HCT116 (cell line): Measurements from ENCODE around the gene SET. TPM values are rescaled to one million over a fixed set of nuclear protein-coding genes. Genes with fewer than 3 reads are reported as not detected.

Experiments
- ATAC-seq: fragments of 200-7000 bp; cut with Tn5 transposase; 2 replicates; pipeline ENCODE4 v1.9.1; 2020; ENCODE audit warnings: mild to moderate bottlenecking, moderate library complexity
- BruUV-seq: library from RNA; stranded (reverse); fragments of 400-500 nt; replicated peaks from 2 replicates; lab custom pipeline; 2021; lab: Mats Ljungman, UMichigan
- CTCF ChIA-PET: fragments of 300-600 bp; sonication (Branson Sonifier 250); formaldehyde crosslinking; loops from one replicate; lab custom pipeline; 2021; ENCODE audit warnings: antibody characterized with exemption; lab: Charles Lee
- POLR2A ChIA-PET: fragments of 300-600, 350-600 bp; sonication (Branson Sonifier 250); formaldehyde crosslinking; loops from one replicate; lab custom pipeline; 2021; ENCODE audit warnings: antibody characterized with exemption; lab: Charles Lee
- RAD21 ChIA-PET, 2 experiments: fragments of 300-600 bp; sonication (Branson Sonifier 250); formaldehyde crosslinking; loops; one replicate each; lab custom pipeline; 2023; ENCODE audit warnings: low total read pairs in 2 of 2; ENCODE audit not compliant: uncharacterized antibody in 2 of 2, unreplicated experiment in 2 of 2, low non-redundant PET in 1 of 2; lab: Charles Lee
- DNase-seq: peaks from one replicate; pipeline ENCODE4 v3.0.0-alpha.2; 2010; ENCODE audit warnings: low read depth, low spot score
- H2AFZ ChIP-seq: fragments of 200-600 bp; shearing (Covaris generic), sonication (generic); 2 replicates; pipeline ENCODE4 v1.6.1; 2017; ENCODE audit warnings: low read depth, mixed run types, mixed read lengths, antibody characterized with exemption, low read length; ENCODE audit not compliant: poor library complexity, severe bottlenecking
- H3K27ac ChIP-seq: 2 replicates; pipeline ENCODE4 v1.5.1; 2012; ENCODE audit warnings: low read depth, low read length
- H3K27me3 ChIP-seq: fragments of 200-600 bp; sonication (generic); 2 replicates; pipeline ENCODE4 v1.6.1; 2016; ENCODE audit warnings: mixed run types, low read length, mixed read lengths; ENCODE audit not compliant: insufficient read depth
- H3K36me3 ChIP-seq, 2 experiments: fragments of 200-500 bp in 1 of 2; fragments of 200-600 bp in 1 of 2; sonication (Bioruptor generic) in 1 of 2; sonication (generic) in 1 of 2; 2 replicates each; pipeline versions ENCODE4 v1.5.1 to v1.6.1; 2014 to 2016; ENCODE audit warnings: low read length in 2 of 2, inconsistent platforms in 1 of 2, mixed read lengths in 1 of 2, mixed run types in 1 of 2; ENCODE audit not compliant: insufficient read depth in 2 of 2, control insufficient read depth in 1 of 2
- H3K4me1 ChIP-seq, 2 experiments: fragments of 200-600 bp in 1 of 2; sonication (generic) in 1 of 2; 2 replicates each; pipeline versions ENCODE4 v1.5.1 to v1.6.1; 2012 to 2017; ENCODE audit warnings: low read length in 2 of 2, inconsistent platforms in 1 of 2, mild to moderate bottlenecking in 1 of 2, mixed read lengths in 1 of 2, mixed run types in 1 of 2, moderate library complexity in 1 of 2; ENCODE audit not compliant: insufficient read depth in 2 of 2, control insufficient read depth in 1 of 2
- H3K4me2 ChIP-seq: fragments of 200-600 bp; sonication (generic); 2 replicates; pipeline ENCODE4 v1.6.1; 2017; ENCODE audit warnings: mixed run types, low read length, mixed read lengths
- H3K4me3 ChIP-seq, 2 experiments: fragments of 200-600 bp in 1 of 2; sonication (generic) in 1 of 2; replicated peaks in 1 of 2; 2 replicates each; pipeline ENCODE4 v1.5.1; 2011 to 2016; ENCODE audit warnings: low read length in 2 of 2, control low read depth in 1 of 2, low read depth in 1 of 2, mild to moderate bottlenecking in 1 of 2, mixed read lengths in 1 of 2, mixed run types in 1 of 2
- H3K79me2 ChIP-seq: fragments of 200-600 bp; sonication (generic); 2 replicates; pipeline ENCODE4 v1.6.1; 2017; ENCODE audit warnings: mild to moderate bottlenecking, mixed run types, low read length, moderate library complexity, mixed read lengths; ENCODE audit not compliant: insufficient read depth
- H3K9ac ChIP-seq: fragments of 200-600 bp; sonication (generic); 2 replicates; pipeline ENCODE4 v1.6.1; 2016; ENCODE audit warnings: low read length, mixed read lengths
- H3K9me2 ChIP-seq: fragments of 200-600 bp; sonication (generic), shearing (Covaris generic); 2 replicates; pipeline ENCODE4 v1.6.1; 2017; ENCODE audit warnings: mixed run types, mild to moderate bottlenecking, moderate library complexity; ENCODE audit not compliant: insufficient read depth
- H3K9me3 ChIP-seq, 2 experiments: fragments of 200-500 bp in 1 of 2; fragments of 200-600 bp in 1 of 2; sonication (Bioruptor generic) in 1 of 2; sonication (generic) in 1 of 2; 2 replicates each; pipeline ENCODE4 v1.6.1; 2014 to 2017; ENCODE audit warnings: low read length in 2 of 2, mixed read lengths in 2 of 2, inconsistent platforms in 1 of 2, low read depth in 1 of 2, mild to moderate bottlenecking in 1 of 2, mixed run types in 1 of 2, moderate library complexity in 1 of 2; ENCODE audit not compliant: control insufficient read depth in 1 of 2, insufficient read depth in 1 of 2
- H4K20me1 ChIP-seq: fragments of 200-600 bp; sonication (generic), shearing (Covaris generic); 2 replicates; pipeline ENCODE4 v1.6.1; 2017; ENCODE audit warnings: mixed run types, mild to moderate bottlenecking, moderate library complexity; ENCODE audit not compliant: insufficient read depth
- ATF3 ChIP-seq: IDR thresholded peaks from 2 replicates; pipeline ENCODE4 v1.6.1; 2012
- CTCF ChIP-seq, 3 experiments: fragments of 200-600 bp in 1 of 3; sonication (generic) in 1 of 3; IDR thresholded peaks in 2 of 3; conservative IDR thresholded peaks in 1 of 3; 2 replicates each; pipeline ENCODE4 v1.5.1; 2012 to 2017; ENCODE audit warnings: low read depth in 2 of 3, low read length in 2 of 3, antibody characterized with exemption in 1 of 3, borderline replicate concordance in 1 of 3, control low read depth in 1 of 3, mild to moderate bottlenecking in 1 of 3, mixed read lengths in 1 of 3, mixed run types in 1 of 3, moderate library complexity in 1 of 3; ENCODE audit not compliant: insufficient read depth in 1 of 3
- ELF1 ChIP-seq: IDR thresholded peaks from 2 replicates; pipeline ENCODE4 v1.6.1; 2012; ENCODE audit warnings: low read depth, borderline replicate concordance
- EZH2 ChIP-seq: fragments of 200-600 bp; sonication (generic); IDR thresholded peaks from 2 replicates; pipeline ENCODE4 v1.6.1; 2017; ENCODE audit warnings: antibody characterized with exemption, mixed run types
- EZH2phosphoT487 ChIP-seq: fragments of 200-600 bp; IDR thresholded peaks from 2 replicates; pipeline ENCODE4 v1.6.1; 2018; ENCODE audit warnings: antibody characterized with exemption, borderline replicate concordance
- FOSL1 ChIP-seq: IDR thresholded peaks from 2 replicates; pipeline ENCODE4 v1.6.1; 2012; ENCODE audit warnings: low read depth
- JUND ChIP-seq: IDR thresholded peaks from 2 replicates; pipeline ENCODE4 v1.6.1; 2012
- MAX ChIP-seq: IDR thresholded peaks from 2 replicates; pipeline ENCODE4 v1.6.1; 2012
- POLR2A ChIP-seq: IDR thresholded peaks from 2 replicates; pipeline ENCODE4 v1.7.0; 2011; ENCODE audit warnings: borderline replicate concordance; ENCODE audit not compliant: insufficient read depth, insufficient read length; ENCODE audit errors: extremely low read depth
- POLR2AphosphoS5 ChIP-seq: IDR thresholded peaks from 2 replicates; pipeline ENCODE4 v1.6.1; 2011; ENCODE audit warnings: mild to moderate bottlenecking, low read depth, low read length, moderate library complexity
- RAD21 ChIP-seq: IDR thresholded peaks from 2 replicates; pipeline ENCODE4 v1.6.1; 2012; ENCODE audit warnings: low read depth, mild to moderate bottlenecking
- SP1 ChIP-seq: IDR thresholded peaks from 2 replicates; pipeline ENCODE4 v1.6.1; 2012; ENCODE audit warnings: low read depth
- SRF ChIP-seq: IDR thresholded peaks from 2 replicates; pipeline ENCODE4 v1.6.1; 2012; ENCODE audit warnings: low read depth
- TCF7L2 ChIP-seq: IDR thresholded peaks from 2 replicates; pipeline ENCODE4 v1.7.0; 2011; ENCODE audit warnings: borderline replicate concordance, inconsistent platforms; ENCODE audit not compliant: insufficient read depth, insufficient read length; ENCODE audit errors: extremely low read depth
- YY1 ChIP-seq: IDR thresholded peaks from 2 replicates; pipeline ENCODE4 v1.6.1; 2011; ENCODE audit warnings: low read length, low read depth, moderate library complexity, mild to moderate bottlenecking; ENCODE audit not compliant: insufficient replicate concordance; ENCODE audit errors: extremely low read depth
- ZBTB33 ChIP-seq: IDR thresholded peaks from 2 replicates; pipeline ENCODE4 v1.6.1; 2011; ENCODE audit warnings: mild to moderate bottlenecking, low read length, moderate library complexity; ENCODE audit not compliant: insufficient replicate concordance; ENCODE audit errors: extremely low read depth
- intact Hi-C: fragments of 100-400 bp; cut with micrococcal nuclease; formaldehyde crosslinking; loops from 2 replicates; pipeline ENCODE4 v1.10.0; 2022
- total RNA-seq: library from RNA; stranded (reverse); gene quantifications from one replicate; pipeline ENCODE4 v1.2.1, GENCODE V29; 2021; ENCODE audit not compliant: unreplicated experiment

The SET gene
- total RNA-seq, 1 experiment from 2014 or later = 595 TPM

GRCh38 chr9:128685636-128686489 lies 3.2 kb upstream of the SET start:
- peaks cover 6% of the 10 kb centered on the region; the same call in 1 of the 2 replicates for H4K20me1 ChIP-seq
- H3K4me3 ChIP-seq = 0 out of 4 replicates have a peak overlapping the region, but pooled peaks of 1 of the 2 experiments have one; percentile 96
- RAD21 ChIA-PET = no interaction called here
- peak overlapping the region; percentile 99 for H3K9ac ChIP-seq
- BruUV-seq = no TSS peak
- peaks cover 28 to 48% of the 10 kb centered on the region in 2 experiments for H3K4me1 ChIP-seq
- TF ChIP-seq RAD21 (no peak), SRF (no peak), YY1 (no peak), POLR2AphosphoS5 (no peak), POLR2A (no peak), JUND (no peak), MAX (no peak), EZH2phosphoT487 (no peak), FOSL1 (no peak), EZH2 (no peak), SP1 (no peak), CTCF (IDR thresholded peaks at IDR 0.05 in 2 of 3, conservative IDR thresholded peaks at IDR 0.05 in 1 of 3; ENCODE audit: borderline replicate concordance in 1 of 3, insufficient read depth in 1 of 3, low read depth in 2 of 3, low read length in 2 of 3) (no peak), TCF7L2 (no peak), ELF1 (no peak), ATF3 (no peak), ZBTB33 (no peak)
- TF ChIP-seq, all 23 proteins: peak for 0
- Histone ChIP-seq H2AFZ (no peak overlapping the region), H3K27me3 (no peaks in the 10 kb centered on the region), H3K36me3 (peaks cover under 1 to 8% of the 10 kb centered on the region in 2 experiments; a peak in 2 of 4 replicates), H3K9me2 (no peaks in the 10 kb centered on the region), H3K79me2 (peaks cover 68% of the 10 kb centered on the region), H3K27ac (peak overlapping the region; percentile 94), H3K4me2 (peak overlapping the region; percentile 83), H3K9me3 (no peaks in the 10 kb centered on the region)
- DNase-seq (no peak), ATAC-seq (no peak)
- intact Hi-C loops = no loop called here
- ChIA-PET POLR2A (interaction anchor here (1.9 to 3.4 kb wide), 4 partner anchors 11 to 144 kb away, joined by 5 to 24 read pairs (median 17); partner anchors contain the start of genes SPOUT1 and ZDHHC12), CTCF (interaction anchor here (2.2 to 2.6 kb wide), 2 partner anchors 16 to 50 kb away, joined by 9 to 14 read pairs; partner anchors contain the start of gene PKN3)
